OCI-LY7 (cell line): ENCODE data around the gene GULP1. TPM values are rescaled to one million over a fixed set of nuclear protein-coding genes. Genes with fewer than 3 reads are reported as not detected.

Experiments
- BruUV-seq: library from RNA; stranded (reverse); fragments of 400-500 nt; replicated peaks from 2 replicates; lab custom pipeline; 2021; lab: Mats Ljungman, UMichigan
- CTCF ChIA-PET: fragments of 300-600 bp; sonication (Branson Sonifier 250); formaldehyde crosslinking; loops from one replicate; lab custom pipeline; 2022; ENCODE audit warnings: antibody characterized with exemption; ENCODE audit not compliant: unreplicated experiment; lab: Charles Lee
- POLR2A ChIA-PET: fragments of 300-600 bp; sonication (Branson Sonifier 250); formaldehyde crosslinking; loops from one replicate; lab custom pipeline; 2022; ENCODE audit warnings: antibody characterized with exemption; lab: Charles Lee
- DNase-seq: peaks from one replicate; pipeline ENCODE4 v3.0.0-alpha.2; 2015; ENCODE audit warnings: low spot score
- H2AFZ ChIP-seq: fragments of 200-600 bp; sonication (generic), shearing (Covaris generic); 2 replicates; pipeline ENCODE4 v1.6.1; 2014; ENCODE audit warnings: mild to moderate bottlenecking, antibody characterized with exemption, low read length, moderate library complexity
- H3K27ac ChIP-seq: fragments of 200-600 bp; sonication (generic); 2 replicates; pipeline ENCODE4 v1.5.1; 2014; ENCODE audit warnings: mixed run types, low read depth, mild to moderate bottlenecking, moderate library complexity, low read length, inconsistent platforms; ENCODE audit not compliant: poor library complexity, severe bottlenecking
- H3K36me3 ChIP-seq: fragments of 200-600 bp; sonication (generic); 2 replicates; pipeline ENCODE4 v1.6.1; 2014; ENCODE audit warnings: mild to moderate bottlenecking, antibody characterized with exemption, low read length, moderate library complexity, mixed read lengths; ENCODE audit not compliant: insufficient read depth
- H3K4me1 ChIP-seq: fragments of 200-600 bp; sonication (generic); 2 replicates; pipeline ENCODE4 v1.5.1; 2014; ENCODE audit warnings: mild to moderate bottlenecking, low read length; ENCODE audit not compliant: insufficient read depth, poor library complexity, severe bottlenecking
- H3K4me2 ChIP-seq: fragments of 200-600 bp; sonication (generic); 2 replicates; pipeline ENCODE4 v1.6.1; 2014; ENCODE audit warnings: mild to moderate bottlenecking, low read length
- H3K4me3 ChIP-seq: fragments of 200-600 bp; sonication (generic); 2 replicates; pipeline ENCODE4 v1.5.1; 2014; ENCODE audit warnings: mild to moderate bottlenecking, low read depth, low read length; ENCODE audit not compliant: poor library complexity, severe bottlenecking
- H3K79me2 ChIP-seq: fragments of 200-600 bp; sonication (generic); 2 replicates; pipeline ENCODE4 v1.6.1; 2016; ENCODE audit warnings: low read depth, mild to moderate bottlenecking, low read length, moderate library complexity, mixed read lengths; ENCODE audit not compliant: insufficient read depth
- H3K9me2 ChIP-seq: fragments of 200-600 bp; sonication (generic); 2 replicates; pipeline ENCODE4 v1.6.1; 2016; ENCODE audit warnings: mild to moderate bottlenecking, low read length, mixed read lengths; ENCODE audit not compliant: insufficient read depth
- H3K9me3 ChIP-seq: fragments of 200-600 bp; sonication (generic); 2 replicates; pipeline ENCODE4 v1.6.1; 2014; ENCODE audit warnings: mild to moderate bottlenecking, mixed run types, low read length, mixed read lengths
- H4K20me1 ChIP-seq: fragments of 200-600 bp; sonication (generic); 2 replicates; pipeline ENCODE4 v1.6.1; 2014; ENCODE audit warnings: mild to moderate bottlenecking, antibody characterized with exemption, low read length, moderate library complexity, mixed read lengths; ENCODE audit not compliant: insufficient read depth
- EZH2phosphoT487 ChIP-seq: fragments of 200-600 bp; sonication (generic); IDR thresholded peaks from 2 replicates; pipeline ENCODE4 v1.6.1; 2018; ENCODE audit warnings: low read depth, borderline replicate concordance, mild to moderate bottlenecking, mixed run types, antibody characterized with exemption, low read length, moderate library complexity, mixed read lengths
- intact Hi-C: fragments of 100-400 bp; cut with micrococcal nuclease; formaldehyde crosslinking; loops from one replicate; pipeline ENCODE4 v1.10.0; 2022; ENCODE audit not compliant: unreplicated experiment
- total RNA-seq, 2 experiments: library from RNA; depleted of rRNA in 1 of 2; stranded (reverse); fragments of >200 nt in 1 of 2; shearing (Covaris generic) in 1 of 2; gene quantifications; 2 replicates each; pipeline ENCODE4 v1.2.3, GENCODE V29; 2014 to 2022
- TF ChIP-seq, protein P1 (sequence below): fragments of 200-600 bp; sonication (generic); conservative IDR thresholded peaks from 2 replicates; pipeline ENCODE4 v1.5.1; 2014; ENCODE audit warnings: mild to moderate bottlenecking, antibody characterized with exemption, low read length, moderate library complexity, mixed read lengths

GULP1 gene
- total RNA-seq, 2 experiments from 2014 or later = not detected

DNA sequence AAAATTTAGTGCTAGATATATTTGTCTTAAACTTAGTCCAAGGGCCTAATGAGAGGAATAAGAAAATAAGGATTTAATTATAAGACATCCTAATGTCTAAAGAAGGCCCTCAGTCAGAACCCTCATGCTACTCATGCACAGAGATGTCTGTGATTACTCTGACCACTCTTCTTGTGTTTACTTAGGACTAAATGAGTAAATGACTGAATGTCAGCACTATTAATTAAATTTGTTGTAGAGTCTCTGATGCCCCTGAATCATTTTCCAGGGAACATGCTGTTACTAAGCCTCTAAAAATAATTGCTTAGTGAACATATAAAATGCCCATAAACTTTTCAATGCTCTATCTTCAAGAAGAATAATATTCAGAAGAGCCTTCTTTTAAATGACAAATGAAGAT is 32.4 kb downstream of the GULP1 start:
- no TSS peak for BruUV-seq
- ChIA-PET POLR2A (interaction anchor here (0.6 kb wide), 1 partner anchor 13 kb away, joined by 3 read pairs; no protein-coding TSS in a partner anchor), CTCF (no interaction called here)
- DNase-seq = no peak
- no peak overlapping the region for H2AFZ ChIP-seq
- H3K36me3 ChIP-seq = no peaks in the 10 kb centered on the region
- no peak overlapping the region for H3K4me3 ChIP-seq
- H3K9me3 ChIP-seq = no peaks in the 10 kb centered on the region
- H3K9me2 ChIP-seq = no peaks in the 10 kb centered on the region
- intact Hi-C loops = no loop called here
- no peaks in the 10 kb centered on the region for H3K79me2 ChIP-seq
- H3K27ac ChIP-seq = no peak overlapping the region
- no peaks in the 10 kb centered on the region for H4K20me1 ChIP-seq
- TF ChIP-seq EZH2phosphoT487 = no peak
- TF ChIP-seq, protein P1, sequence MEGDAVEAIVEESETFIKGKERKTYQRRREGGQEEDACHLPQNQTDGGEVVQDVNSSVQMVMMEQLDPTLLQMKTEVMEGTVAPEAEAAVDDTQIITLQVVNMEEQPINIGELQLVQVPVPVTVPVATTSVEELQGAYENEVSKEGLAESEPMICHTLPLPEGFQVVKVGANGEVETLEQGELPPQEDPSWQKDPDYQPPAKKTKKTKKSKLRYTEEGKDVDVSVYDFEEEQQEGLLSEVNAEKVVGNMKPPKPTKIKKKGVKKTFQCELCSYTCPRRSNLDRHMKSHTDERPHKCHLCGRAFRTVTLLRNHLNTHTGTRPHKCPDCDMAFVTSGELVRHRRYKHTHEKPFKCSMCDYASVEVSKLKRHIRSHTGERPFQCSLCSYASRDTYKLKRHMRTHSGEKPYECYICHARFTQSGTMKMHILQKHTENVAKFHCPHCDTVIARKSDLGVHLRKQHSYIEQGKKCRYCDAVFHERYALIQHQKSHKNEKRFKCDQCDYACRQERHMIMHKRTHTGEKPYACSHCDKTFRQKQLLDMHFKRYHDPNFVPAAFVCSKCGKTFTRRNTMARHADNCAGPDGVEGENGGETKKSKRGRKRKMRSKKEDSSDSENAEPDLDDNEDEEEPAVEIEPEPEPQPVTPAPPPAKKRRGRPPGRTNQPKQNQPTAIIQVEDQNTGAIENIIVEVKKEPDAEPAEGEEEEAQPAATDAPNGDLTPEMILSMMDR = no peak
- H3K4me2 ChIP-seq = no peak overlapping the region
- H3K4me1 ChIP-seq = no peaks in the 10 kb centered on the region

DNA sequence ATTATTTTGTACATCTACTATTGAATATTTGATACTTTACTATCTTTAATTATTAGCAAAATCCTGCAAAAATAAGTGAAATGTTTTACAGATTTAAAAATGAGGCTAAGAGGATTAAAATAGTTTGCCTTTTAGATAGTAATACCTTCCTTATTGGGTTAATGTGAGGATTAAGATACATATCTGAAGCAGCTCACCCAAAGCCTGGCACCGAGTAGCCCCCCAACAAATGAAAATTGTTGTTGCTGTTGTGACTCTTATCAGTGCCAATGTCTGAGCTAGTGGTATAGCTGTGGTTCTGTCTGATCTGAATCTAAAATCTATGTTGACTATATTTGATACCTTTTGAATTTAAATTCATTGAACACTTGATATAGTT is 34.6 kb downstream of the GULP1 start:
- Histone ChIP-seq H2AFZ (no peak overlapping the region), H3K79me2 (no peaks in the 10 kb centered on the region)
- POLR2A ChIA-PET = interaction anchor here (0.5 kb wide), 1 partner anchor 247 kb away, joined by 3 read pairs; no protein-coding TSS in a partner anchor

DNA sequence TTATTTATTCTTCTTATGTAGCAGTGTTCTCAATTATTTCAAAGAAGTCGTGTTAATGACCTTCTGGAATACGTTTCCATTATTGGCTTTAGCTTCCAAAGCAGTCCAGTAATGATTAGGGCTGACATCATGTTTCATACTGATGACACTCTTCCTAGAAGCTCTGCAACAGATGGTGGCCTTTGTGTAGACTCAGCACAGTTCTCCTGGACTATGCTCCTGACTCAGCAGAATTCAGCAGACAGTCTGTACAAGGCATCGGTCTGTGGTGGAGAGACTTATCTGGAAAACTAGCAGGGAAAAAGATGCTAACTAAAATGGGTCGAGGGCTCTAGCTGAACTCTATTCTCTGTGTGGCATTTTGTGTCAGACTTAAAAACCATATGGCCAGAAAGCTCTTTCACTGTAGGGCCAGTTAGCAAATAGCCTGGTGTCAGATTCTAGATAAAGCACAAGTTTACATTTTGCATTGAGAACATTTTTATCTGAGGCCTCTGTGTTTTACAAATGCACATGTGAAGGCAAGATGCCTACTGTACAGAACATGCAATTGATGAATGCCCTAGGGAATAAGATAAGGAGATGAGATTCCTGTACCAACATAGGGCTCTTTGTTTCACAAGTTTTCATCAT is 35.1 kb downstream of the GULP1 start:
- no peaks in the 10 kb centered on the region for H3K9me2 ChIP-seq
- CTCF ChIA-PET = no interaction called here
- no TSS peak for BruUV-seq
- no peak for DNase-seq
- intact Hi-C loops = no loop called here
- H3K36me3 ChIP-seq = no peaks in the 10 kb centered on the region
- H3K79me2 ChIP-seq = no peaks in the 10 kb centered on the region
- POLR2A ChIA-PET = no interaction called here
- no peaks in the 10 kb centered on the region for H3K4me1 ChIP-seq
- no peak overlapping the region for H3K27ac ChIP-seq
- H3K4me2 ChIP-seq = no peak overlapping the region
- no peaks in the 10 kb centered on the region for H3K9me3 ChIP-seq
- H3K4me3 ChIP-seq = no peak overlapping the region
- no peaks in the 10 kb centered on the region for H4K20me1 ChIP-seq
- H2AFZ ChIP-seq = no peak overlapping the region
- TF ChIP-seq EZH2phosphoT487 = no peak
- TF ChIP-seq, protein P1 = no peak

More for the DNA sequence above, 34.6 kb downstream of the GULP1 start:
- Histone ChIP-seq H3K9me3 (no peaks in the 10 kb centered on the region), H4K20me1 (no peaks in the 10 kb centered on the region), H3K4me1 (no peaks in the 10 kb centered on the region), H3K9me2 (no peaks in the 10 kb centered on the region), H3K27ac (no peak overlapping the region), H3K4me2 (no peak overlapping the region), H3K36me3 (no peaks in the 10 kb centered on the region), H3K4me3 (no peak overlapping the region)
- no peak for TF ChIP-seq EZH2phosphoT487
- TF ChIP-seq, protein P1 = no peak
- CTCF ChIA-PET = no interaction called here
- no peak for DNase-seq
- no TSS peak for BruUV-seq
- intact Hi-C loops = no loop called here
